Left renal pelvis (tissue), 4 donors: Measurements from ENCODE around the gene CHST4. TPM values are rescaled to one million over a fixed set of nuclear protein-coding genes. Genes with fewer than 3 reads are reported as not detected.
"Not testable (repeated sequence)": the region's sequence is repeated elsewhere in the genome, so short reads cannot be mapped to it uniquely, and the experiment has no call there.

Source experiments
- DNase-seq, 4 donors: peaks; one replicate each; pipeline ENCODE4 v3.0.0-alpha.2; 2013; ENCODE audit warnings: low read depth in 4 of 4, low spot score in 3 of 4
- polyA plus RNA-seq, 4 donors: library from polyadenylated mRNA; unstranded; fragments of 120-200 nt; gene quantifications; one replicate each; pipeline ENCODE4 v1.2.1, GENCODE V29; 2013; ENCODE audit not compliant: insufficient read length in 4 of 4

CHST4 gene
- polyA plus RNA-seq = under 1 TPM; 0.17 to 0.38 (median 0.29) TPM

DNA sequence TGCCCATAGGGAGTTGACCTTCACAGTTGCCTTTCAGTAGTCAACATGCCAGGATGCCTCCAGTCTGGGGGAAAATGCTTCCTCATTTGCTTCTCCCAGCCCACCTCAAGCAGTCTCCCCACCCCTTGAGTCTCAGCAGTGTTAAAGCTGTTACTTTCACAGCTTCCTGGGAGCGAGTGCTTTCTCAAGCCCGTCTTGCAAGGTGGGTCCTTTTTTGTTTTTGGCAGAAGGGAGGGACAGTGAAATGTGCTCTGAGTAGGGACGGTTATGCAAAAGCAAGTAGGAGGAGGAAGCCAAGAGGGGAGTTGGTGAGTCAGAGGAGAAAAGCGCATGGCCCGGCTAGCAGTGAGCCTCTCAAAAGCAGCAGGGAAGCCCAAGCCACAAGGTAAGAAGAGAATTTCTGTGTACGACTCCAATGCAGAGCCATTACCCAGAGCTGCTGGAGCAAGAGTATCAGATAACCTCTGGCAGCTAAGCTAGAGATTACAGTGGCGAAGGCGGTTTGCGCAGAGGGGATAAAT, at the start of gene CHST4:
Gene CHST4, plus strand, starts transcription at position 316 of the 521 bp plus-strand sequence. CDS start 10,252 bp downstream, outside the sequence.
- no peak for DNase-seq

DNA sequence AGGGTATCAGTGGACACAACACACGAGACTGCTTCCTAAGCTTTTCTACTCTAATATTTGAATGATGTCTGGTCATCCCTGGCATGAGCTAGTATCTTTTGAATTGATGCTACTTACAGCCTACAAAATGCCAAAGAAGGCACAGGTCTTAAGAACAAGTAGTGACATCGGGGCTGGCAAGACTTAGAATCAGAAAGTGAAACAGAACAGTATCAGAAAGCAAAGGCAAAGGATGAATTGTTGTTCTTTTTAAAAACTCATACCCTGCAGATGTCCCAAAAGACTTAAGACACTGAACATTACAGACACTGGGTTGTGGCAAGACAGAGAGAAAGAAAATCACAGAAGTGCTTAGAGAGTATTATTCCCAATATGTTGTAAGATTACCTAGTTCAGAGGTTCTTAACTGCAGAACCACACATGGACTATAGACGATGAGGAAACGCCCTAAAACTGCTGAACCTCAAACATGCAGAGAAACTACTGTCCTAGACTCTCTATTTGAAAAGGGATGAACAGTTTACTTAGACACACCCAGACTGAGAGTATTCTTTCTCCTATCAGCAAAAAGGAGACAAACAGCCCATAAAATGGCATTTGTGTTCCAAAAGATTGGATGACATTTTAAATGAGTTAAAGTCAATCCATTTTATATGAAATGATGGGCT, 49.6 kb upstream of the CHST4 start:
- DNase-seq = no peak

DNA sequence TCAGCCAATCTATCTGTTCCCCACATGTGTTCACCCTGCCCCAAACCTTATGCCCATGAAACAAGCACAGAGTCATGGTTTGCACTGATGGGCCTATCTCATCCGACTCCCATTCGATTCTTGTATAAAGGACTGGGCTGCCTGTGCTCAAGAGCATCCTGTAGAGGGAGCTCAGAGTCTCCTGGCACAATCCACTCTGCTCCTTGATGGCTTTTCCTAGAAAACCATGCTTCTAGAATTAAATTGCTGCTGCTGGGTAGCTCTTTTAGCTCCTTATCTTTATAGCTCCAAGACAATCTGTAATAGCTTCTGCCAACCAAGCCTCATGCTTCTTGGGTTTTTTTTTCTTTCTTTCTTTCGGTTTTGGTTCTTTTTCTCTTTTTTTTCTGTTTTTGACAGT, 46.8 kb upstream of the CHST4 start:
- no peak for DNase-seq

DNA sequence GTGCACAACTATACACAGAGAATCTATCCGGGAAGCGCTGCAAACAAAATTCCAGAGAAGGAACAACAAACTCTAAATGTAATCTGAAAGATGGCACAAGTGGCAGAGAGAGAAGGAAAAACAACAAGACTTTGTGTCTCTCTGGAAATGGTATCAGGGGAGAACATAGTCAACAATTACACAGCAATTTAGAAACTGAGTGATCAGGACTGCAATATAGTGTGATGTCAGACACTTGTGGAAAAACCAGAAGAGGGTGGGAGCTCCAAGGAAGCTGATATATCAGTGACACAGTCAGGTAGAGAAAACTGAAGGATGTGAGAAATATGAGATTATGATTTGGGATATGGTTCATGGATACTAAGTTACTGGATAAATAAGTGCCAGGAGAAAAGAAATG, 45.3 kb upstream of the CHST4 start:
- DNase-seq = no peak

DNA sequence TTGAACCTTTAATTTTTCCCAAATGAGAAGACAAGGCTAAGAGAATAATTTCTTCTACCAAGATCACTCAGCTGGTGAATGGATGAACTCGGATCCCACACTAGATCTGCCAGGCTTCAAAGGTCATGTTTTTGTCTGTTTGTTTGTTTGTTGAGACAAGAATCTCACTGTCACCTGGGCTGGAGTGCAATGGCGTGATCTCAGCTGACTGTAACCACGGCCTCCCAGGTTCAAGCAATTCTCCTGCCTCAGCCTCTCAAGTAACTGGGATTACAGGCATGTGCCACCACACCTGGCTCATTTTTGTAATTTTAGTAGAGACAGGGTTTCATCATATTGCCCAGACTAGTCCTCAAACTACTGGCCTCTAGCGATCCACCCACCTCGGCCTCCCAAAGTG, 43.7 kb upstream of the CHST4 start:
- no peak for DNase-seq

- peak; percentile 77 to 82 (median 80) for DNase-seq
These were observed 42.0 kb upstream of the CHST4 start for GRCh38 chr16:71484006-71484893.

- no peak for DNase-seq
These were observed 37.1 kb upstream of the CHST4 start, which contains the start of gene ZNF19 for GRCh38 chr16:71489122-71489521. Gene ZNF19 (minus strand): TSS chr16:71489324. CDS start chr16:71482114, 7,210 bp downstream.

GRCh38 chr16:71490361-71490760, 35.9 kb upstream of the CHST4 start:
- no peak for DNase-seq

- no peak for DNase-seq
These were observed 35.2 kb upstream of the CHST4 start for GRCh38 chr16:71491054-71491453.

DNA sequence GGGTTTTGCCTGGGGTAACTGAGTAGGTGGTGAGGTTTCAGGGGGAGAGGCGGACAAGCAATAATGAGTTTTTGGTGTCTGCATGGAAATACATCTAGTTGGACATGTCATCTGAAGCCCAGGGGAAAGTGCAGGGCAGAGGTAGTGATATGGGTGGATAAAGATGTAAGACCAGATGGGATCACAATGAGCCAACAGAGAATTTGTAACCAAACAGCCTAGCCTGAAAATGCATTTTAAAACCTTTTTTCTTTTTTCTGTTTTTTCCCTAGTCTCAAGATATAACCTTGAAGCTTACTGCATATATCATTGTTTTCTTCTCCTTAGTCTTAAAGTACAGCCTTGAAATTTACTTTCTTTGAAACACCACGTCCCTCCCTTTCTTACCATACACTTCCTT, 33.4 kb upstream of the CHST4 start:
- DNase-seq = no peak

DNA sequence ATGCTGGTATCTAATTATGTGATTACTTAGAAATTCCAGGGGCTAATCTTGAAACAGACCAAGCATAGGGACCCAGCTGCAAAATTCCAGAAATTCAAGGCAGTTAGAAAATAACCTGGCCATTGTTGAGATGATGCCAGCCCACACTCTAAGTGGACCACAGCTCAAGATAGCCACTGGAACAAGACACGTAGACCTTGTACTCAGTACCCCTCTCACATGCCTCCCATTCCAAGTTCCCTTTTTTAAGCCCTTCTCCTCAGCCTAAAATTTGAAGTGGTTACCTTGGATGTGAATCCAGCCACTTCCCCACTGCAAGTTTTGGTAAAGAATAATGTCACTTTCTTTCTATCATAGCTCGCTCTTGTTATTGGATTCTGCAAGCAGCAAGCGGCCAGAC, 33.0 kb upstream of the CHST4 start:
- no peak for DNase-seq

DNA sequence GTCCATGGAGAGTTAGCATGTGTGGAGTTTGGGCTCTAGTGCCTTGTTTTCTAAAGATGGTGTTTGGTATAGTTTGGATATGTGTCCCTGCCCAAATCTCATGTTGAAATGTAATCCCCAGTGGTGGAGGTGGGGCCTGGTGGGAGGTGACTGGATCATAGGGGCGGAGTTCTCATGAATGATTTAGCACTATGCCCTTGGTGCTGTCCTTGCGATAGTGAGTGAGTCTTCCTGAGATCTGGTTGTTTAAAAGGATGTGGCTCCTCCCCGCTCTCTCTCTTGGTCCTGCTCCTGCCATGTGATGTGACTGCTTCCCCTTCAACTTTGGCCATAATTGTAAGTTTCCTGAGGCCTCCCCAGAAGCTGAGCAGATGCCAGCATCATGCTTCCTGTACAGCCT, 28.2 kb upstream of the CHST4 start:
- DNase-seq = no peak

- peak; percentile 16 to 44 (median 32) for DNase-seq
These were observed 26.4 kb upstream of the CHST4 start for GRCh38 chr16:71499775-71500364.

- no peak for DNase-seq
These were observed 25.3 kb upstream of the CHST4 start for GRCh38 chr16:71500964-71501363.

DNA sequence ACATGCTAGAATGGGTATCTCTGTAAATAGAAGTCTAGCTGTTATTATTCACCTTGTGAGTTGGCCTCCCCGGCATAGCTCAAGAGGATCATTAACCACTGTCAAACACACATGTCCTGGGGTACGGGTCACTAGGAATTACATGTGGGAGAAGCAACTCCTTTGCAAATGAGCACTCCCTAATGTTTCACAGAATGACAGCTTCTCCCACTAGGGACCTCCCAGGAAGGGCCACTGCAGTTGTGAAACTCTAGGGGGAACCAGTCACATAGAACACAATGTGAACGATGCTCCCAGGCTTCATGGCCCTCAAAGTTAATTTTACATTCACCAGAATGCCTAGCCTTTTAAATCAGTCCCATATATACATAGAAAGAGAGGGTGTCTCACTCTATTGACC, 24.7 kb upstream of the CHST4 start:
- DNase-seq = no peak

GRCh38 chr16:71504051-71504450, 22.2 kb upstream of the CHST4 start:
- DNase-seq = not testable (repeated sequence)

DNA sequence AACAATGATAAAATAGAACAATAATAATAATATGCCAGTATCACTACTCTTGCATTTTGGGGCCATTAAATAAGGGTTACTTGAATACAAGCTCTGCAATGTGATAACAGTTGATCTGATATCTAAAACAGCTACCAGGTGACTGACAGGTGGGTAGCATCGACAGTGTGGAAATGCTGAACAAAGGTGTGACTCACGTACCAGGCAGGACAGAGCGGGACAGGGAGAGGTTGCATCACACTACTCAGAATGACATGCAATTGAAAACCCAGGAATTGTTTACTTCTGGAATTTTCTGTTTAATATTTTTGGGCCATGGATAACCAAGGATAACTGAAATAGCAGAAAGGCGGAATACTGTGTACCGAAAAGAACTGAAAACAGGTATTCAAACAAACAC, 21.3 kb upstream of the CHST4 start:
- no peak for DNase-seq

DNA sequence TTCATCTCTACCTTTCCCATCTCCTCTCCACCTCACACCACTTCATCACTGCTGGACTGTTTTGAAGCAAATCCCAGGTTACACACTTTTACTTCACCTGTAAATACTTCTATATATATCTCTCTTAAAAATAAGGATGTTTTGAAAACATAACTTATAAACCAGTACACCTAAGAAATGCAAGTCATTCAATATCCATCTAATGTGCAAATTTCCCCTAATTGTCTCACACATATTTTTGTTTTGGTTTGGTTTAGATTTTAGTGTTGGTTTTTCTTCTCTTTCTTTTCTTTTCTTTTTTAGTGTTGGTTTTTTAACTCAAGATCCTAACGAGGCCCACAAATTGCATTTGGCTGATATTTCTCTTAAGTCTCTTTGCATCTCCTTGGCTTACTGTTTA, 19.2 kb upstream of the CHST4 start:
- no peak for DNase-seq

GRCh38 chr16:71513302-71513701, 12.9 kb upstream of the CHST4 start:
- DNase-seq = no peak

DNA sequence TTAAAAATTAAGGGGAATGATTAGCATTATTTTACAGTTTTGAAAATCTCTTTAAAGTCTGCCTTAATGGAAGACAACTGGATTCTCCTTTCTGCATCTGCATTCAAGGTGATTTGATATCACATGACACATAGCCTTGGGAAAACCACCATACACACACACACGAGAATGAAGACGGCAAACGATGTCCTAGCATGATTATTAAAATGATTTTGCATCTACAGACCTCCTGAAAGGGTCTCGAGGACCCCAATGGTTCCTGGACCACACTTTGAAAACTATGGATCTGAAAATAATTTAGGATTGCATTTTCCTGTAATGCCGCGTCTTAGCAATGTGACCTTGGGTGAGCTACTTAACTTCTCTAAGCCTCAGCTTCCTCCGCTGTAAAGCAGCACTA, 11.8 kb upstream of the CHST4 start:
- no peak for DNase-seq

DNA sequence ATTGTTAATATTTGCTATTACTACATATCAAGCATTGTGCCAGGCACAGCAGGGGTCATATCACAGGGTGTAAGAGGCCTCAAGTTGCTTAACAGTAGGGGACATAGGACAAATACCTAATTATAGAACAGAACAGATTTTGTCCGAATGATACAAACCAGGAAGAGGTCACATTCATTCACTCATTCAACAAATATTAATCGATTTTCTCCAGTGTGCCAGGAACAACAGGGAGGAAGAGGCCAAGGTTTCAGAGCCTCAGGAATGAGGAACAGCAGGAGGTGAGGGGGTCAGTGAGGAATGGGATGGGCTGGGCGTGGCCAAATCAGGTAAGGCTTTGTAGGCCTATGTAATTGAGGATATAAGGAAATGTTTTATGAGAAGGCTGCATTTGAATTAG, 11.2 kb upstream of the CHST4 start:
- DNase-seq = no peak
